ENCODE data around the gene EPB41L5.

- TF ChIP-seq CTCF (IDR thresholded peaks at IDR 0.05) = no peak
- TF ChIP-seq POLR2A (IDR thresholded peaks at IDR 0.05) = no peak
These were observed 87.8 kb downstream of the EPB41L5 start for GRCh38 chr2:120100627-120101026.

Data from right lobe of liver (tissue), 4 donors.